Panc1 (cell line): ENCODE results near the gene ARHGAP23.
"Not testable (repeated sequence)": the region's sequence is repeated elsewhere in the genome, so short reads cannot be mapped to it uniquely, and the experiment has no call there.

Experiments
- CTCF ChIP-seq: fragments of 450-650 bp; IDR thresholded peaks from 2 replicates; pipeline ENCODE4 v1.5.1; 2017; ENCODE audit warnings: mild to moderate bottlenecking
- POLR2AphosphoS5 ChIP-seq: IDR thresholded peaks from 2 replicates; pipeline ENCODE4 v1.6.1; 2012; ENCODE audit warnings: mild to moderate bottlenecking, low read depth, low read length, moderate library complexity
- REST ChIP-seq, 2 experiments: IDR thresholded peaks; 2 replicates each; pipeline ENCODE4 v1.6.1; 2011 to 2012; ENCODE audit warnings: low read depth in 2 of 2, control low read depth in 1 of 2, low read length in 1 of 2, mild to moderate bottlenecking in 1 of 2, moderate library complexity in 1 of 2; ENCODE audit not compliant: insufficient read depth in 1 of 2

- not testable (repeated sequence) for TF ChIP-seq CTCF; REST (IDR thresholded peaks at IDR 0.05; ENCODE audit: insufficient read depth in 1 of 2, low read depth in 2 of 2, low read length in 1 of 2); POLR2AphosphoS5
Observed at GRCh38 chr17:38491346-38492066, 63.2 kb downstream of the ARHGAP23 start.
